GM19328 (cell line): ENCODE data around the gene SYT2.
"Not testable (repeated sequence)": the region's sequence is repeated elsewhere in the genome, so short reads cannot be mapped to it uniquely, and the experiment has no call there.

Experiments
- ATAC-seq: cut with Tn5 transposase; IDR thresholded peaks from one replicate; pipeline ENCODE4 v1.9.1; 2021; ENCODE audit warnings: mild to moderate bottlenecking, moderate library complexity; ENCODE audit not compliant: unreplicated experiment

Gene SYT2

GRCh38 chr1:202710070-202711045 is at the start of gene SYT2:
TSS of gene SYT2 (minus strand) at chr1:202710454. CDS start at chr1:202605772, 104,682 bp downstream.
- ATAC-seq: no peak

- ATAC-seq: no peak
Measured at GRCh38 chr1:202756391-202756790, 46.1 kb upstream of the SYT2 start.

GRCh38 chr1:202754293-202754692 is 44.0 kb upstream of the SYT2 start:
- ATAC-seq: no peak

GRCh38 chr1:202752774-202753173 is 42.5 kb upstream of the SYT2 start:
- no peak for ATAC-seq

- no peak for ATAC-seq
Measured at GRCh38 chr1:202750761-202751160, 40.5 kb upstream of the SYT2 start.

GRCh38 chr1:202750024-202750423 is 39.8 kb upstream of the SYT2 start:
- ATAC-seq: no peak

- ATAC-seq: no peak
Measured at GRCh38 chr1:202745323-202745888, 35.2 kb upstream of the SYT2 start.

- ATAC-seq: not testable (repeated sequence)
Measured at GRCh38 chr1:202744770-202745169, 34.5 kb upstream of the SYT2 start.

- no peak for ATAC-seq
Measured at GRCh38 chr1:202742496-202742895, 32.2 kb upstream of the SYT2 start.

GRCh38 chr1:202733251-202733650 is 23.0 kb upstream of the SYT2 start:
- ATAC-seq: no peak

- no peak for ATAC-seq
Measured at GRCh38 chr1:202728951-202729350, 18.7 kb upstream of the SYT2 start.

GRCh38 chr1:202725526-202725925 is 15.3 kb upstream of the SYT2 start:
- no peak for ATAC-seq

GRCh38 chr1:202723708-202724107 is 13.5 kb upstream of the SYT2 start:
- ATAC-seq: no peak

GRCh38 chr1:202723046-202723445 is 12.8 kb upstream of the SYT2 start:
- ATAC-seq: not testable (repeated sequence)

- ATAC-seq: no peak
Measured at GRCh38 chr1:202716654-202717053, 6.4 kb upstream of the SYT2 start.

GRCh38 chr1:202714202-202714601 is 3.9 kb upstream of the SYT2 start:
- not testable (repeated sequence) for ATAC-seq

GRCh38 chr1:202713110-202713509 is 2.9 kb upstream of the SYT2 start:
- no peak for ATAC-seq

GRCh38 chr1:202711949-202712635 is 1.8 kb upstream of the SYT2 start:
- no peak for ATAC-seq

- ATAC-seq: no peak
Measured at GRCh38 chr1:202709276-202710041, 795 bp downstream of the SYT2 start.

GRCh38 chr1:202708456-202709275 is 1.6 kb downstream of the SYT2 start:
- ATAC-seq: no peak
